ENCODE results near the gene MYEOV.

The MYEOV gene

DNA sequence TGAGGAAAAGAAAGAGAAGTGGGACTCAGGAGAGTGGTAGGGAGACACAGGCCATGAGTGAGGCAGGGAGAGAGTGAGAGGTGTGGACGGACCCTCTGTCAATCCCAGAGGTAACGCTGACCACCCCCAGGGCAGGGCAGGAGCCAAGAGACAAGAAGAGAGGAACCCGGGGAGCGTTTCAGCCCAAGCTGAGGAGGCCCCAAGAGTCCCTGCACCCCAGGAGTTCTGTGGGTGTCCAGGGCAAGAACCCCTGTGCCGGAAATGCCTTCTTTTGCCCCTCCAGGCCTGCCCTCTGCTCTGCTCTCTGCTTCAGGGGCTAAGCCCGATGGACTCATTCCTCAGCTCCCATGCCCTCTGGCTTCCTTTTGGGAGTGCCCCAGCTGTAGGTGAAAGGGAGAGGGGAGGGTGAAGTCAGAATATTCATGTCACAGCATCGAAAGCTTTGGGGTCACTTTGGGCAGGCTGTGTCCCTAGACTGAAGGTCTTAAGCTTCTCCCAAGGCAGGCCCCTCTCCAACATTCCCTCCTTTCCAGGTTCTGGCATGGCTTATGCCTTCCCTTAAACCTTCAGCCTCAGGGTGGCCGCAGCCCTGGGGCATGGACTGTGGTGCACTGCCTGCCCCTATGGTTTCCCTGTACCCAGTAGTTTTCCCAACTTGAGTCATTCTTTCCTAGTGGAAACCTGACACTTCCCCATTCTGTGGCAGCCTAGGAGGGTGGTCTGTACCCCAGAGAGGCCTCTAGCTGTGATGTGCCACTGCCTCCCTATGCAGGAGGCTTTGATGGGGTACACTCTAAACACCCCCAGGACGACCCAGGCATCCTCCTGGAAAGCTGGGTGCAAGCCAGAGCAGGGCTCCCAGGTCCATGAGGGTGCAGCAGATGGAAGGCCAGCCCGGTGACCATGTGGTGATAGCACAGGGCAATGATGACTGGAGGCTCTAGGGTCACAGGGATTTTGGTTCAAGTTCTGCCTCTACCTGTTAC, 27.1 kb downstream of the MYEOV start:
- DNase-seq, result no peak

- no peak for DNase-seq
Observed at GRCh38 chr11:69321877-69322361, 28.0 kb downstream of the MYEOV start.

- DNase-seq, result no peak
Observed at GRCh38 chr11:69325446-69325845, 31.5 kb downstream of the MYEOV start.

DNA sequence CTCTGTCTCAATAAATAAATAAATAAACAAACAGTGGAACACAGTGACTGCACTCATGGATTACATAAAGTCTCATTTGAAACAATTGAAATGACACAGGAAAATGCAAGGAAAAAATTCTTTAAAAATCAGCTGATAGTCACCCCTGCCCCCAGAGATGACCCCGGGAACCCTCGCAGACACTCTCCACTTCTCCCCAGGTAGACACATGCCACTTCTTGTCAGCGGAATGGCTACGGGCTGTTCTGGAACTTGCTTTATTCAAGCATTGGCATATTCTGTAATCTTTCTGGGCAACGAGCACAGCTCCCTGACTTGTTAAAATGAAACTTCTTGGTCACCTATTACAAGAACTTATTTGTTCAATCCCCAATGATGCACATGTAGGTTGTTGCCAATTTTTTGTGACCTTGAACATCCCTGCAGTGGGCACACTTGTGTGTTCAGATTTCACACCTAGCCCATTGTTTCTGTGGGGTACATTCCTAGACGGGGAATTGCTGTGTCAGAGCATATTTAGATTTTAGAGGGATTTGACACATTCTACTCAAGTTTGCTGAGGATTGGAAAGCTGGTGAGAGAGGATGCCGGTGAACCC, 32.8 kb downstream of the MYEOV start:
- DNase-seq, result no peak

DNA sequence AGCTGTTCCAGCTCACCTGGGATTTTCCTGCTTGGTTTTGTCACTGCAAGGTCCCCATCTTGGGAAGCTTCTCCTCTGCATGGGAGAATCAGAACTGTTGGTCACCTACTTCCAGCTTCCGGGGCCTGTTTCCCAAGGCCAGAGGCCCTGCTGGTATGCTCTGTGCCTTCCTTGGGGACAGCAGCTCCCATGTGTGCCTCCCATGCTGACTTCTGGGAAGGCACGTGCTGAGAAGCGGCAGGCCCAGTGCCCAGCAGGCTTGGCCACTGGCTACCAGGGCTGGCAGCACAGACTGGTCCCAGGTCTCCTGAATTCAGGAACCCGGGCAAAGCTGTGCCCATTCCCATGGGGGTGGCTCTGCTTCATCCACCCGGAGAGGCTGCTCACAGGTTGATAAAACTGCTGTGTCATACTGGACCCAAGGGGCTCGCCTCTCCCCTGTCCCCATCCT, 33.8 kb downstream of the MYEOV start:
- DNase-seq, result no peak

DNA sequence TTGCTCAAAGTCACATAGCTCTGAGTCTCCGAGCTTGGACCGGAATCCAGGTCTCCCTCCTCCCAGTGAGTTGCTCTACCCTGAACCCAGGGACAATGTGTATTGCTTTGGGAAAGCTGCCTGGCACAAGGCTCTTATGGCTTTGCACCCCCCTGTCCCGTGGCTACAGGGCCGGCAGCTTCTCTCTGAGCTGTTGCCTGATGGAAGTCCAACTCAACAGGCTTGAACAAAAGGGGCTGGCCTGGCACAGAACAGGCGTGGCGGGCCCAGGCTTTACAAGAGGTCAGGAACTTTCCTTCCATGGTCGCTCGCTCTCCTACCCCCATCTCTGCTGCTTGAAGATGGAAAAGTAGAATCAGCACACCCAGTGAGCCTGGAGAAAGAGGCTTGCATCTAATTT, 34.3 kb downstream of the MYEOV start:
- DNase-seq, result no peak

- no peak for DNase-seq
Observed at GRCh38 chr11:69329581-69329980, 35.6 kb downstream of the MYEOV start.

- DNase-seq, result no peak
Observed at GRCh38 chr11:69330330-69330729, 36.4 kb downstream of the MYEOV start.

GRCh38 chr11:69333149-69333710, 39.3 kb downstream of the MYEOV start:
- no peak for DNase-seq

GRCh38 chr11:69333879-69334278, 39.9 kb downstream of the MYEOV start:
- no peak for DNase-seq

DNA sequence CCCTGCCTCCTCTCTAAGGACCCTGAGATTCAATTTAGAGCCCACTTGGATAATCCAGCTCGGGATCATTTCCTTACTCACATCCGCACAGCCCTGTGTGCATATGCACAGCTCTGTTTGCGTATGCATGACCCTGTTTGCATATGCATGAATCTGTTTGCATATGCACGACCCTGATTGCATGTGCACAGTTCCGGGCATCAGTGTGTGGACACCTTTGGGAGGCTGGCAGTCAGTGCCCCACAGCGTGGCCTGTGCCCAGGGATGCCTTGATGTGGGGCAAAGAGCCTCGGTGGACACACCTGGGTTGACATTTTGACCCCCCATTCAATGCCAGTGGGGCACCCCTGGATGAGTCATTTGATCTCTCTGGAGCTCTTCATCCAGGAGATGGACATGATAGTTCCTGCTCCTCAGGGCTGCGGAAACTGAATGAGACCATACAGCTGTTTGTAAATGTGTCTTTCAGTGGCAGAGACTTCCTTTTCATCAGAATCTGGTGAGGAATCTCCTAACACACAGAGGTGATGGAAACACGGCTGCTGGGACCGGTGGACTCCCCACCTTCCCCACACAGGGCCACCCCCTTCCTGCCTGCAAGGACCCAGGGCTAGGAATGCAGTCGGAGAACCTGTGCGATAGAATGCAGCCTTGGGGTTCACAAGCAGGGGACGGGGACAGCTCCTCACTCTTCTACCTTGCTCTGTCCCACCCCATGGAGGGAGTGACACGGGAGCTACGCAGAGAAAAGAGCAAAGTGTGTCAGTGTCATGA, 41.2 kb downstream of the MYEOV start:
- no peak for DNase-seq

DNA sequence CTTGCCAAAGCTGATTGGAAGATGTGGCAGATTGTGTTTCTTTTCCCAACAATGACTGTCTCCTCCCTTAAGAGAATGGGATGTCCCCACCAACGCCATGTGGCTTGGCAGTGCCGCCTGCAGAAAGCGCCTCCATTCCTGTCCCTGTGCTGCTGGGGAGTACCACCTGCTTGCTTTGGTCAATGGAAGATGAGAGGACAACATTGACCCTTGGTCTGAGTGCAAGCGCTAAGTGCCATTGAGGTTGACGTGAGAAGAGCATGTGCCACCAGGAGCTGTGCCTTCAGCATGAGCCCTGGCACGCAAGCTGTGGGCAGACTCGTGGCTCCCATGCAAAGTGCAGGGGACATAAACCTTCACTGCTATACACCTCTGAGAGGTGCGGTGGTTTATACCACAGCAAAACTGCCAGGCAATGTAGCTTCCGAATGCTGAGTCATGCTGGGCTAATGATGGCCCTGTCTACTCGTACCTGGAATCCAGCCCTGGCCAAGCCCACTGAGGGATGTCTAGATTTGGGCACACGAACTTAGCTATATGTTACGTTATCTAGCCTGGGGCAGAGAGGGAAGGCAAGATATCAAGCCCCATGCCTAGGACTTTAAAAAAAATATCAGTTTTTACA, 41.9 kb downstream of the MYEOV start:
- DNase-seq, result no peak

DNA sequence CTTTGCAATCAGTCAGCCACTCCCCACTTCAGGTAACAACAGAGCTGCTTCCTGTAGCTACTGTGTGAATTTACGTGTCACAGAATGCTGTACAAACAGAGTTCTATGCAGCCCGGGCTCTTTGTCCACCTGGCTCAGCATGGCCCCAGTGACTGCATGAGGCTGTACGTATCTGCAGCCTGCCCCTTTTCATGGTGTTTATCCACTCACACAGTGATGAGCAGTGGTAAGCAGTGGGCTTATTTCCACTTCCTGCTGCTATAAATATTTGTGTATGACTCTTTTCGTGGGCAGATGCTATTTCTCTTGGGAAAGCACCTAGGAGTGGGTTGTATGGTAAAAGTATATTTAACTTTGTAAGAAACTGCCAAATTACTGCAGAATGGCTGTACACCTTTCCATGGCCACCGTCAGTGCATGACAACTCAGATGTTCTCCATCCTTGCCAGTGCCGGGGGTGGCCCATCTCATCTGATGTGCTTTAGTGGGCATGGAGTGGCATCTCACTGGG, 43.3 kb downstream of the MYEOV start:
- DNase-seq, result no peak

- no peak for DNase-seq
Observed at GRCh38 chr11:69339041-69339733, 45.2 kb downstream of the MYEOV start.

- no peak for DNase-seq
Observed at GRCh38 chr11:69339983-69340565, 46.1 kb downstream of the MYEOV start.

GRCh38 chr11:69342588-69343330, 48.8 kb downstream of the MYEOV start:
- DNase-seq, result no peak

GRCh38 chr11:69343401-69344321, 49.7 kb downstream of the MYEOV start:
- DNase-seq, result no peak

- no peak for DNase-seq
Observed at GRCh38 chr11:69344570-69345145, 50.7 kb downstream of the MYEOV start.
